H1 (cell line): ENCODE data around the gene LRRC27. TPM values are rescaled to one million over a fixed set of nuclear protein-coding genes. Genes with fewer than 3 reads are reported as not detected.

Source experiments
- polyA plus RNA-seq, 7 experiments: library from polyadenylated mRNA; depleted of rRNA in 3 of 7; stranded (reverse) in 5 of 7; unstranded in 2 of 7; fragments of >200 nt in 5 of 7; fragments of 200-250 nt in 2 of 7; gene quantifications; 1 replicate in 5 of 7; 2 replicates in 1 of 7; 4 replicates in 1 of 7; pipeline versions ENCODE4 v1.2.1 to v1.2.3, GENCODE V29; 2011 to 2013; ENCODE audit warnings: missing spikeins in 2 of 7, mixed read lengths in 2 of 7
- total RNA-seq: library from RNA; stranded (reverse); fragmentation: NEBNext Ultra II Directional; extraction: Animal tissue kit (Norgen Biotek cat#: 25700); gene quantifications from 2 replicates; pipeline ENCODE4 v1.2.1, GENCODE V29; 2021
- TF ChIP-seq, protein P1 (sequence below): fragments of 300-600 bp; sonication (generic); IDR thresholded peaks from 2 replicates; pipeline ENCODE4 v1.7.1; 2012; ENCODE audit warnings: low read length, moderate library complexity, mild to moderate bottlenecking, inconsistent platforms; ENCODE audit not compliant: insufficient replicate concordance

The LRRC27 gene
- total and polyA plus RNA-seq, 2 of the 8 experiments (the other 6 are each of a cell fraction or from before 2014, with no cell fraction given): 1.2 to 3.8 TPM

DNA sequence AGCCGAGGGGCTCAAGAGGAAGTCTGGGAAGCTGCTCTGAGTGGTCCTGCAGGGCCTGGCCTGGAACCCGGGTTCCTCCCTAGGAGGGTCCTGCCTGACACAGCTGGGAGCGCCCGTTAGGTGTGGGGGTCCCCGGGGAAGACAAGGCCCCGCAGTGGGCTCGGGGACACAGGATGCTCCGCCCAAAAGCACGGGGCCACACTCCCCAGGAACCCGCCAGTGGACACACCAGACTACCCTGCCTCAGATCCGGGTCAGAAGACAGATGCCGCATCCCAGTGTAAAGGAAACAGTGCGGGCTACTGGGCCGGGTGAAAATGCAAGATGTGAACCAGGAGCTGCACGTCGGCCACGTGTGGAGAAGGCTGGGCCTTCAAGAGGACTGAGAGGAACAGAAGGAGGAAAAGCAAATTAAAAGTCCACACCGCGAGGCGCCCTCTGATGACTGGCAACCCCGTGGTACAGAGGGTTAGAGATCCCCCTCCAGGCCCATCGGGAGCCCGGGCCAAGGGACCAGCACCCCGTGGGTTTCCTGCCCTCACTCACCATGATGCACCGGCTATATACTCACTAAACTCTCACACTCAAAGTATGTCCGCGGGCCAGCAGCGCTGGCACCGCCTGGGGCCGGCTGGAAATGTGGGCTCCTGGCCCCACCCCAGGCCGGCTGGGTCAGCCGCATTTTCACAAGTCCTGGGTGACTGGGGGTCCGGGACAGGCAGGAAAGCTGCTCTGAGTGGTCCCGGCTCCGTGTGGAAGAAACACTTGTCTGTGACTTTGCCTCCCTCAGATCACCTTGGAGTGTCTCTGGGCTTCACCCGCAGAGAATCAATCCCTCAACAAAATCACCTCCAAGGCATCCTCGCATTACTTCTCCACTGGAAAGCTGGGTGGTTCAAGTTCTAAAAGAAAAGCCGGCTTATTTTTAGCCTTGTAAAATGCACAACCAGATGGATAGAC is 30.3 kb upstream of the LRRC27 start (continued):
- TF ChIP-seq, protein P1, sequence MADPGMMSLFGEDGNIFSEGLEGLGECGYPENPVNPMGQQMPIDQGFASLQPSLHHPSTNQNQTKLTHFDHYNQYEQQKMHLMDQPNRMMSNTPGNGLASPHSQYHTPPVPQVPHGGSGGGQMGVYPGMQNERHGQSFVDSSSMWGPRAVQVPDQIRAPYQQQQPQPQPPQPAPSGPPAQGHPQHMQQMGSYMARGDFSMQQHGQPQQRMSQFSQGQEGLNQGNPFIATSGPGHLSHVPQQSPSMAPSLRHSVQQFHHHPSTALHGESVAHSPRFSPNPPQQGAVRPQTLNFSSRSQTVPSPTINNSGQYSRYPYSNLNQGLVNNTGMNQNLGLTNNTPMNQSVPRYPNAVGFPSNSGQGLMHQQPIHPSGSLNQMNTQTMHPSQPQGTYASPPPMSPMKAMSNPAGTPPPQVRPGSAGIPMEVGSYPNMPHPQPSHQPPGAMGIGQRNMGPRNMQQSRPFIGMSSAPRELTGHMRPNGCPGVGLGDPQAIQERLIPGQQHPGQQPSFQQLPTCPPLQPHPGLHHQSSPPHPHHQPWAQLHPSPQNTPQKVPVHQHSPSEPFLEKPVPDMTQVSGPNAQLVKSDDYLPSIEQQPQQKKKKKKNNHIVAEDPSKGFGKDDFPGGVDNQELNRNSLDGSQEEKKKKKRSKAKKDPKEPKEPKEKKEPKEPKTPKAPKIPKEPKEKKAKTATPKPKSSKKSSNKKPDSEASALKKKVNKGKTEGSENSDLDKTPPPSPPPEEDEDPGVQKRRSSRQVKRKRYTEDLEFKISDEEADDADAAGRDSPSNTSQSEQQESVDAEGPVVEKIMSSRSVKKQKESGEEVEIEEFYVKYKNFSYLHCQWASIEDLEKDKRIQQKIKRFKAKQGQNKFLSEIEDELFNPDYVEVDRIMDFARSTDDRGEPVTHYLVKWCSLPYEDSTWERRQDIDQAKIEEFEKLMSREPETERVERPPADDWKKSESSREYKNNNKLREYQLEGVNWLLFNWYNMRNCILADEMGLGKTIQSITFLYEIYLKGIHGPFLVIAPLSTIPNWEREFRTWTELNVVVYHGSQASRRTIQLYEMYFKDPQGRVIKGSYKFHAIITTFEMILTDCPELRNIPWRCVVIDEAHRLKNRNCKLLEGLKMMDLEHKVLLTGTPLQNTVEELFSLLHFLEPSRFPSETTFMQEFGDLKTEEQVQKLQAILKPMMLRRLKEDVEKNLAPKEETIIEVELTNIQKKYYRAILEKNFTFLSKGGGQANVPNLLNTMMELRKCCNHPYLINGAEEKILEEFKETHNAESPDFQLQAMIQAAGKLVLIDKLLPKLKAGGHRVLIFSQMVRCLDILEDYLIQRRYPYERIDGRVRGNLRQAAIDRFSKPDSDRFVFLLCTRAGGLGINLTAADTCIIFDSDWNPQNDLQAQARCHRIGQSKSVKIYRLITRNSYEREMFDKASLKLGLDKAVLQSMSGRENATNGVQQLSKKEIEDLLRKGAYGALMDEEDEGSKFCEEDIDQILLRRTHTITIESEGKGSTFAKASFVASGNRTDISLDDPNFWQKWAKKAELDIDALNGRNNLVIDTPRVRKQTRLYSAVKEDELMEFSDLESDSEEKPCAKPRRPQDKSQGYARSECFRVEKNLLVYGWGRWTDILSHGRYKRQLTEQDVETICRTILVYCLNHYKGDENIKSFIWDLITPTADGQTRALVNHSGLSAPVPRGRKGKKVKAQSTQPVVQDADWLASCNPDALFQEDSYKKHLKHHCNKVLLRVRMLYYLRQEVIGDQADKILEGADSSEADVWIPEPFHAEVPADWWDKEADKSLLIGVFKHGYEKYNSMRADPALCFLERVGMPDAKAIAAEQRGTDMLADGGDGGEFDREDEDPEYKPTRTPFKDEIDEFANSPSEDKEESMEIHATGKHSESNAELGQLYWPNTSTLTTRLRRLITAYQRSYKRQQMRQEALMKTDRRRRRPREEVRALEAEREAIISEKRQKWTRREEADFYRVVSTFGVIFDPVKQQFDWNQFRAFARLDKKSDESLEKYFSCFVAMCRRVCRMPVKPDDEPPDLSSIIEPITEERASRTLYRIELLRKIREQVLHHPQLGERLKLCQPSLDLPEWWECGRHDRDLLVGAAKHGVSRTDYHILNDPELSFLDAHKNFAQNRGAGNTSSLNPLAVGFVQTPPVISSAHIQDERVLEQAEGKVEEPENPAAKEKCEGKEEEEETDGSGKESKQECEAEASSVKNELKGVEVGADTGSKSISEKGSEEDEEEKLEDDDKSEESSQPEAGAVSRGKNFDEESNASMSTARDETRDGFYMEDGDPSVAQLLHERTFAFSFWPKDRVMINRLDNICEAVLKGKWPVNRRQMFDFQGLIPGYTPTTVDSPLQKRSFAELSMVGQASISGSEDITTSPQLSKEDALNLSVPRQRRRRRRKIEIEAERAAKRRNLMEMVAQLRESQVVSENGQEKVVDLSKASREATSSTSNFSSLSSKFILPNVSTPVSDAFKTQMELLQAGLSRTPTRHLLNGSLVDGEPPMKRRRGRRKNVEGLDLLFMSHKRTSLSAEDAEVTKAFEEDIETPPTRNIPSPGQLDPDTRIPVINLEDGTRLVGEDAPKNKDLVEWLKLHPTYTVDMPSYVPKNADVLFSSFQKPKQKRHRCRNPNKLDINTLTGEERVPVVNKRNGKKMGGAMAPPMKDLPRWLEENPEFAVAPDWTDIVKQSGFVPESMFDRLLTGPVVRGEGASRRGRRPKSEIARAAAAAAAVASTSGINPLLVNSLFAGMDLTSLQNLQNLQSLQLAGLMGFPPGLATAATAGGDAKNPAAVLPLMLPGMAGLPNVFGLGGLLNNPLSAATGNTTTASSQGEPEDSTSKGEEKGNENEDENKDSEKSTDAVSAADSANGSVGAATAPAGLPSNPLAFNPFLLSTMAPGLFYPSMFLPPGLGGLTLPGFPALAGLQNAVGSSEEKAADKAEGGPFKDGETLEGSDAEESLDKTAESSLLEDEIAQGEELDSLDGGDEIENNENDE: no peak
- TF ChIP-seq, all 59 proteins: peak for 0
